Coronary artery (tissue), 2 donors: ENCODE measurements around the gene SYTL2.

ENCODE experiments used
- DNase-seq: peaks from one replicate; pipeline ENCODE4 v3.0.0-alpha.2; 2017; ENCODE audit warnings: low spot score
- H3K27ac ChIP-seq, 2 donors: fragments of 200-600 bp; sonication (generic); one replicate each; pipeline ENCODE4 v1.5.1; 2016 to 2019
- H3K4me3 ChIP-seq: fragments of 200-600 bp; sonication (generic); 2 replicates; pipeline ENCODE4 v1.5.1; 2016; ENCODE audit warnings: mild to moderate bottlenecking, moderate library complexity
- CTCF ChIP-seq: fragments of 200-600 bp; sonication (generic); IDR thresholded peaks from one replicate; pipeline ENCODE4 v1.5.1; 2019; ENCODE audit warnings: antibody characterized with exemption

SYTL2 gene

GRCh38 chr11:85768473-85769146 lies 42.3 kb downstream of the SYTL2 start:
- no peak for TF ChIP-seq CTCF
- H3K4me3 ChIP-seq: no peak overlapping the region
- no peak for DNase-seq
- no peak overlapping the region for H3K27ac ChIP-seq

GRCh38 chr11:85767246-85767945 lies 43.5 kb downstream of the SYTL2 start:
- no peak for DNase-seq
- TF ChIP-seq CTCF: no peak
- Histone ChIP-seq H3K27ac (peak overlapping the region in 1 of 2 donors; percentile 5), H3K4me3 (no peak overlapping the region)

GRCh38 chr11:85766721-85767161 lies 44.2 kb downstream of the SYTL2 start:
- Histone ChIP-seq H3K27ac (peak overlapping the region in 1 of 2 donors; percentile 5), H3K4me3 (peak overlapping the region; percentile 37)
- no peak for TF ChIP-seq CTCF
- DNase-seq: no peak

- no peak for TF ChIP-seq CTCF
- no peak for DNase-seq
- no peak overlapping the region for H3K4me3 ChIP-seq
- no peak overlapping the region for H3K27ac ChIP-seq
These were observed 46.1 kb downstream of the SYTL2 start for GRCh38 chr11:85764796-85765195.

- no peak for DNase-seq
- Histone ChIP-seq H3K4me3 (no peak overlapping the region), H3K27ac (no peak overlapping the region)
- no peak for TF ChIP-seq CTCF
These were observed 48.7 kb downstream of the SYTL2 start for GRCh38 chr11:85762226-85762625.

DNA sequence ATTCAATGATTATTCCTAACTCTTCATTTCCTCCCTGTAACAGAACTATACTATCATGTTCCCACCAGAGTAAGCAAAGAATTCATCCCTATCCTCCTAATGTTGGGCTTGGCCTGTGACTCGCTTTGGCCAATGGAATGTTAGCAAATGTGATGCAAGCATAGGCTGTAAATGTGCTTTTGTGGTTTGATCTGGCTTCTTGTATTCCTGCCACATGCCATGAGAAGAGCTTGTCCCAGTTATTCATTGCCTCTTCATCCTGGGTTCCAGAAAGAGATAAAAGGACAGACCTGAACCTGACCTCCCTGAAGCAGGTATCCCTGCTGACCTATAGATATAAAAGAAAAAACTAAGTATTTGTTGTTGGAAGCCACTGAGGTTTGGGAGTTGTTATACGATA lies 51.0 kb downstream of the SYTL2 start:
- H3K4me3 ChIP-seq: no peak overlapping the region
- no peak overlapping the region for H3K27ac ChIP-seq
- DNase-seq: no peak
- TF ChIP-seq CTCF: no peak
